Caco-2 (cell line): ENCODE measurements around the gene PARD3B. TPM values are rescaled to one million over a fixed set of nuclear protein-coding genes. Genes with fewer than 3 reads are reported as not detected.

Experiments used
- BruUV-seq: library from RNA; stranded (reverse); fragments of 400-500 nt; replicated peaks from 2 replicates; lab custom pipeline; 2021; lab: Mats Ljungman, UMichigan
- CTCF ChIA-PET: fragments of 300-600 bp; sonication (Branson Sonifier 250); formaldehyde crosslinking; loops from one replicate; lab custom pipeline; 2022; ENCODE audit warnings: antibody characterized with exemption; lab: Charles Lee
- POLR2A ChIA-PET: fragments of 300-600 bp; sonication (Branson Sonifier 250); formaldehyde crosslinking; loops from one replicate; lab custom pipeline; 2022; ENCODE audit warnings: antibody characterized with exemption; lab: Charles Lee
- DNase-seq, 2 experiments: peaks; one replicate each; pipeline versions ENCODE4 v3.0.0 to v3.0.0-alpha.2; 2020 to 2022
- H3K27me3 ChIP-seq: replicated peaks from 2 replicates; pipeline ENCODE4 v1.6.0; 2011; ENCODE audit warnings: low read length; ENCODE audit not compliant: control insufficient read depth, insufficient read depth
- H3K36me3 ChIP-seq: 2 replicates; pipeline ENCODE4 v1.5.1; 2011; ENCODE audit warnings: low read length; ENCODE audit not compliant: control insufficient read depth, insufficient read depth
- H3K4me1 ChIP-seq: fragments of 250-450 bp; sonication (Bioruptor Pico); 2 replicates; pipeline ENCODE4 v1.5.1; 2020; ENCODE audit warnings: mild to moderate bottlenecking
- H3K4me3 ChIP-seq: 2 replicates; pipeline ENCODE4 v1.5.1; 2011; ENCODE audit warnings: low read depth, mild to moderate bottlenecking, control low read depth, low read length
- H3K9me3 ChIP-seq: fragments of 250-450 bp; sonication (Bioruptor Pico); 2 replicates; pipeline ENCODE4 v1.5.1; 2020; ENCODE audit warnings: mild to moderate bottlenecking, moderate library complexity
- H3K27ac Mint-ChIP-seq: one replicate; pipeline ENCODE4 v1.8.0; 2022; ENCODE audit warnings: mixed read lengths; ENCODE audit not compliant: unreplicated experiment
- H3K27me3 Mint-ChIP-seq: one replicate; pipeline ENCODE4 v1.8.0; 2022; ENCODE audit warnings: mixed read lengths; ENCODE audit not compliant: insufficient read depth, unreplicated experiment
- H3K36me3 Mint-ChIP-seq: one replicate; pipeline ENCODE4 v1.8.0; 2022; ENCODE audit warnings: mild to moderate bottlenecking, mixed read lengths; ENCODE audit not compliant: insufficient read depth, unreplicated experiment
- H3K4me1 Mint-ChIP-seq: one replicate; pipeline ENCODE4 v1.8.0; 2022; ENCODE audit warnings: low read depth, mixed read lengths; ENCODE audit not compliant: unreplicated experiment
- H3K4me3 Mint-ChIP-seq: one replicate; pipeline ENCODE4 v1.8.0; 2022; ENCODE audit warnings: mild to moderate bottlenecking, moderate library complexity, mixed read lengths; ENCODE audit not compliant: unreplicated experiment
- H3K9me3 Mint-ChIP-seq: one replicate; pipeline ENCODE4 v1.8.0; 2022; ENCODE audit warnings: mixed read lengths; ENCODE audit not compliant: unreplicated experiment
- CTCF ChIP-seq, 2 experiments: fragments of 200-600 bp in 1 of 2; IDR thresholded peaks; 1 replicate in 1 of 2; 2 replicates in 1 of 2; pipeline versions ENCODE4 v1.5.1 to v1.8.0; 2011 to 2022; ENCODE audit warnings: antibody characterized with exemption in 1 of 2, control low read depth in 1 of 2, inconsistent platforms in 1 of 2, low read depth in 1 of 2, low read length in 1 of 2, mild to moderate bottlenecking in 1 of 2, moderate library complexity in 1 of 2; ENCODE audit not compliant: insufficient read depth in 1 of 2, severe bottlenecking in 1 of 2, unreplicated experiment in 1 of 2
- intact Hi-C: fragments of 100-400 bp; cut with micrococcal nuclease; formaldehyde crosslinking; loops from one replicate; pipeline ENCODE4 v1.10.0; 2022; ENCODE audit not compliant: unreplicated experiment
- total RNA-seq: library from RNA; stranded (reverse); gene quantifications from 2 replicates; pipeline ENCODE4 v1.2.3, GENCODE V29; 2022

PARD3B gene
- total RNA-seq, 1 experiment from 2014 or later, result 68.9 TPM

- no peak overlapping the region for H3K4me3 ChIP-seq
- ChIA-PET CTCF (no interaction called here), POLR2A (no interaction called here)
- H3K36me3 Mint-ChIP-seq, result peaks cover 5% of the 10 kb centered on the region
- no peak overlapping the region for H3K4me3 Mint-ChIP-seq
- H3K9me3 ChIP-seq, result no peaks in the 10 kb centered on the region
- H3K27me3 ChIP-seq, result no peaks in the 10 kb centered on the region
- intact Hi-C loops, result no loop called here
- BruUV-seq, result no TSS peak
- H3K9me3 Mint-ChIP-seq, result no peaks in the 10 kb centered on the region
- peaks cover 25% of the 10 kb centered on the region for H3K4me1 Mint-ChIP-seq
- no peaks in the 10 kb centered on the region for H3K36me3 ChIP-seq
- no peaks in the 10 kb centered on the region for H3K27me3 Mint-ChIP-seq
- TF ChIP-seq CTCF (IDR thresholded peaks at IDR 0.05; ENCODE audit: insufficient read depth in 1 of 2, low read depth in 1 of 2, low read length in 1 of 2, severe bottlenecking in 1 of 2, unreplicated experiment in 1 of 2), result no peak
- no peak for DNase-seq
- H3K27ac Mint-ChIP-seq, result no peak overlapping the region
- peaks cover 14% of the 10 kb centered on the region for H3K4me1 ChIP-seq
These were observed 437.0 kb downstream of the PARD3B start for GRCh38 chr2:204982303-204982702.

- H3K27me3 Mint-ChIP-seq, result no peaks in the 10 kb centered on the region
- H3K4me3 Mint-ChIP-seq, result no peak overlapping the region
These were observed 439.2 kb downstream of the PARD3B start for GRCh38 chr2:204984518-204984917.

DNA sequence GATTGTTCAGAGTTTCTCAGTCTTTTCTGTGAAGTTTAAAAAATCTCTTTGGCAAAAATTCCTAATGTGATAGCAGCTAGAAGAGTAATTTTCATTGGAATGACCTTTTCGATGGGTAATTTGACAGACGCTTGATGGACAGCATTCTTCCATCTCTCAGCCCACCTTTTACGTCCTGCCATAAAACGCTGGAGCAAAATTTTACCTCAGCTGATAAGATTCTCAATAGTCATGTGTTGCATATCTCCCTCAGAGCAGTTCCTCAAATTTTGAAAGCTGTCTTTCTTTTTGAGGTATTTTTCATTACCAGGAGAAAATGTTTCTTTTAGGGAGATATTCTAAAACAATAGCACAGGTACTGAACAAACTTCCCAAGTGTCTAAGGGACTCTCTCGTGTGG is 441.4 kb downstream of the PARD3B start:
- H3K4me3 Mint-ChIP-seq, result no peak overlapping the region
- CTCF ChIA-PET, result no interaction called here
- POLR2A ChIA-PET, result no interaction called here

More at GRCh38 chr2:204984518-204984917, 439.2 kb downstream of the PARD3B start:
- peaks cover 14% of the 10 kb centered on the region for H3K4me1 ChIP-seq
- intact Hi-C loops, result no loop called here
- Mint-ChIP-seq H3K9me3 (no peaks in the 10 kb centered on the region), H3K27ac (no peak overlapping the region), H3K36me3 (peaks cover 14% of the 10 kb centered on the region), H3K4me1 (peaks cover 25% of the 10 kb centered on the region)
- no peak for DNase-seq
- no peak for TF ChIP-seq CTCF (IDR thresholded peaks at IDR 0.05; ENCODE audit: insufficient read depth in 1 of 2, low read depth in 1 of 2, low read length in 1 of 2, severe bottlenecking in 1 of 2, unreplicated experiment in 1 of 2)
- no peaks in the 10 kb centered on the region for H3K9me3 ChIP-seq
- no peak overlapping the region for H3K4me3 ChIP-seq
- ChIA-PET CTCF (no interaction called here), POLR2A (no interaction called here)
- H3K36me3 ChIP-seq, result no peaks in the 10 kb centered on the region
- BruUV-seq, result no TSS peak
- H3K27me3 ChIP-seq, result no peaks in the 10 kb centered on the region

More for the DNA sequence above, 441.4 kb downstream of the PARD3B start:
- peaks cover 14% of the 10 kb centered on the region for H3K36me3 Mint-ChIP-seq
- Histone ChIP-seq H3K4me3 (no peak overlapping the region), H3K4me1 (peaks cover 14% of the 10 kb centered on the region), H3K27me3 (no peaks in the 10 kb centered on the region), H3K9me3 (no peaks in the 10 kb centered on the region), H3K36me3 (no peaks in the 10 kb centered on the region)
- H3K4me1 Mint-ChIP-seq, result peaks cover 22% of the 10 kb centered on the region
- no TSS peak for BruUV-seq
- H3K27ac Mint-ChIP-seq, result no peak overlapping the region
- peaks cover 8% of the 10 kb centered on the region for H3K9me3 Mint-ChIP-seq
- intact Hi-C loops, result no loop called here
- DNase-seq, result no peak
- no peak for TF ChIP-seq CTCF (IDR thresholded peaks at IDR 0.05; ENCODE audit: insufficient read depth in 1 of 2, low read depth in 1 of 2, low read length in 1 of 2, severe bottlenecking in 1 of 2, unreplicated experiment in 1 of 2)
- no peaks in the 10 kb centered on the region for H3K27me3 Mint-ChIP-seq
